Thyroid gland (tissue), 4 donors: ENCODE results near the gene NR2C1. TPM values are rescaled to one million over a fixed set of nuclear protein-coding genes. Genes with fewer than 3 reads are reported as not detected.
"Not testable (repeated sequence)": the region's sequence is repeated elsewhere in the genome, so short reads cannot be mapped to it uniquely, and the experiment has no call there.

Experiments used
- DNase-seq, 2 donors: peaks; one replicate each; pipeline ENCODE4 v3.0.0-alpha.2; 2019
- H3K27ac ChIP-seq, 3 donors: fragments of 200-600 bp; sonication (generic); 1 replicate in 2 of 3; 2 replicates in 1 of 3; pipeline ENCODE4 v1.5.1; 2016 to 2019; ENCODE audit warnings: mild to moderate bottlenecking in 1 of 3, moderate library complexity in 1 of 3
- H3K27me3 ChIP-seq: fragments of 200-600 bp; sonication (generic); one replicate; pipeline ENCODE4 v1.5.1; 2019
- H3K36me3 ChIP-seq, 2 donors: fragments of 200-600 bp; sonication (generic); one replicate each; pipeline ENCODE4 v1.5.1; 2016 to 2019
- H3K4me1 ChIP-seq, 2 donors: fragments of 200-600 bp; sonication (generic); one replicate each; pipeline ENCODE4 v1.5.1; 2017 to 2019
- H3K4me3 ChIP-seq, 3 donors: fragments of 200-600 bp; sonication (generic); replicated peaks in 1 of 3; 1 replicate in 2 of 3; 2 replicates in 1 of 3; pipeline ENCODE4 v1.5.1; 2016; ENCODE audit warnings: mild to moderate bottlenecking in 1 of 3
- H3K9me3 ChIP-seq: fragments of 200-600 bp; sonication (generic); one replicate; pipeline ENCODE4 v1.5.1; 2017
- CTCF ChIP-seq, 6 experiments: fragments of 200-600 bp in 3 of 6; fragments of 450-650 bp in 3 of 6; sonication (generic) in 3 of 6; IDR thresholded peaks; one replicate each; pipeline ENCODE4 v1.5.1; 2016 to 2019; ENCODE audit warnings: antibody characterized with exemption in 6 of 6, mild to moderate bottlenecking in 2 of 6, inconsistent platforms in 1 of 6, moderate library complexity in 1 of 6
- POLR2A ChIP-seq, 2 donors: fragments of 450-650 bp; IDR thresholded peaks; one replicate each; pipeline ENCODE4 v1.6.1; 2017; ENCODE audit warnings: antibody characterized with exemption in 2 of 2, mild to moderate bottlenecking in 2 of 2, moderate library complexity in 1 of 2
- WGBS, 2 donors: methylation state at CpG; one replicate each; pipeline ENCODE4 v1.1.5; 2017; 5-methylcytosine and 5-hydroxymethylcytosine counted together
- intact Hi-C: fragments of 100-400 bp; cut with DNase I; formaldehyde crosslinking; loops from one replicate; pipeline ENCODE4 v1.15.1; 2023
- total RNA-seq, 4 donors: library from RNA; depleted of rRNA; stranded (reverse); fragments of >200 nt; gene quantifications; one replicate each; pipeline ENCODE4 v1.2.3, GENCODE V29; 2016

The NR2C1 gene
- total RNA-seq, 4 donors from 2014 or later, result 69.6 to 248 (median 103) TPM

- H3K27me3 ChIP-seq, result no peaks in the 10 kb centered on the region
- no peak for DNase-seq
- no peaks in the 10 kb centered on the region for H3K9me3 ChIP-seq
- intact Hi-C loops, result no loop called here
- H3K4me1 ChIP-seq, result peaks cover 6 to 21% of the 10 kb centered on the region in 2 donors
- peaks cover 0 to 8% of the 10 kb centered on the region in 2 donors for H3K36me3 ChIP-seq
- peak overlapping the region in 2 of 3 donors; percentile 75 to 79 for H3K27ac ChIP-seq
- TF ChIP-seq POLR2A (IDR thresholded peaks at IDR 0.05), result no peak
- no peak for TF ChIP-seq CTCF (IDR thresholded peaks at IDR 0.05)
- WGBS, 2 donors, result 24 to 29% methylated on average over 3 of the region's 3 CpGs
- H3K4me3 ChIP-seq, result peak overlapping the region; percentile 60 to 66 (median 66)
Measured at GRCh38 chr12:95002754-95003153, 70.7 kb downstream of the NR2C1 start.

DNA sequence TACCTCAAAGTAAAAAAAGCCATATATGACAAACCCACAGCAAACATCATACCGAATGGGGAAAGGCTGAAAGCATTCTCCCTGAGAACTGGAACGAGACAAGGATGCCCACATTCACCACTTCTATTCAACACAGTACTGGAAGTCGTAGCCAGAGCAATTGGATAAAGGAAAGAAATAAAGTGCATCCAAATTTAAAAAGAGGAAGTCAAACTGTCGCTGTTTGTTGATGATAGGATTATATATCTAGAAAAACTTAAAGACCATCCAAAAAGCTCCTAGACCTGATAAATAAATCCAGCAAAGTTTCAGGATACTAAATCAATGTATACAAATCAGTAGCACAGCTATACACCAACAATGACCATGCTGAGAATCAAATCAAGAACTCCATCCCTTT, 75.1 kb downstream of the NR2C1 start:
- no peak for DNase-seq
- 74 to 75% methylated on average over 4 of the region's 4 CpGs for WGBS, 2 donors
- Histone ChIP-seq H3K27ac (no peak overlapping the region), H3K4me1 (peaks cover 6 to 15% of the 10 kb centered on the region in 2 donors), H3K27me3 (no peaks in the 10 kb centered on the region), H3K4me3 (no peak overlapping the region), H3K9me3 (no peaks in the 10 kb centered on the region), H3K36me3 (peaks cover 3 to 8% of the 10 kb centered on the region in 2 donors)
- no peak for TF ChIP-seq CTCF (IDR thresholded peaks at IDR 0.05)
- no peak for TF ChIP-seq POLR2A (IDR thresholded peaks at IDR 0.05)
- intact Hi-C loops, result no loop called here

DNA sequence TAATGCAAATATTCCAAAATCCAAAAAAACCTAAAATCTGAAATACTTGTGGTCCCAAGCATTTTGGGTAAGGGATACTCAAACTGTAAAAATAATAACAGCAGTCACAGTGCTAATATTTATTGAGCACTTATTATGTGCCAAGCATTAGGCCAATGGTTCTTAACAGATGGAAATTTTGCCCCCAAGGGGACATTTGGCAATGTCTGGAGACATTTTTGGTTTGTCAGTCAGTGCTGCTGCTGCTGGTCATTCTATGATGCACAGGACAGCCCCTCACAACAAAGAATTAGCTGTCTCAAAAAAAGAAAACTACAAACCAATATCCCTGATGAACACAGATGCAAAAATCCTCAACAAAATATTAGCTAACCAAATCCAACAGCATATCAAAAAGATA, 75.7 kb downstream of the NR2C1 start:
- H3K27ac ChIP-seq, result no peak overlapping the region
- H3K9me3 ChIP-seq, result no peaks in the 10 kb centered on the region
- no peak for DNase-seq
- peaks cover 6 to 8% of the 10 kb centered on the region in 2 donors for H3K36me3 ChIP-seq
- TF ChIP-seq POLR2A (IDR thresholded peaks at IDR 0.05) (no peak), CTCF (IDR thresholded peaks at IDR 0.05) (no peak)
- H3K27me3 ChIP-seq, result no peaks in the 10 kb centered on the region
- no peak overlapping the region for H3K4me3 ChIP-seq
- intact Hi-C loops, result no loop called here
- H3K4me1 ChIP-seq, result peaks cover 2 to 13% of the 10 kb centered on the region in 2 donors

GRCh38 chr12:94997061-94997460, 76.4 kb downstream of the NR2C1 start:
- TF ChIP-seq CTCF (IDR thresholded peaks at IDR 0.05) (no peak), POLR2A (IDR thresholded peaks at IDR 0.05) (no peak)
- DNase-seq, result no peak
- Histone ChIP-seq H3K9me3 (no peaks in the 10 kb centered on the region), H3K4me1 (peaks cover 0 to 10% of the 10 kb centered on the region in 2 donors), H3K27ac (no peak overlapping the region), H3K36me3 (peaks cover 8 to 10% of the 10 kb centered on the region in 2 donors), H3K27me3 (no peaks in the 10 kb centered on the region), H3K4me3 (no peak overlapping the region)
- WGBS, 2 donors, result 92 to 95% methylated on average over 6 of the region's 6 CpGs
- intact Hi-C loops, result no loop called here

DNA sequence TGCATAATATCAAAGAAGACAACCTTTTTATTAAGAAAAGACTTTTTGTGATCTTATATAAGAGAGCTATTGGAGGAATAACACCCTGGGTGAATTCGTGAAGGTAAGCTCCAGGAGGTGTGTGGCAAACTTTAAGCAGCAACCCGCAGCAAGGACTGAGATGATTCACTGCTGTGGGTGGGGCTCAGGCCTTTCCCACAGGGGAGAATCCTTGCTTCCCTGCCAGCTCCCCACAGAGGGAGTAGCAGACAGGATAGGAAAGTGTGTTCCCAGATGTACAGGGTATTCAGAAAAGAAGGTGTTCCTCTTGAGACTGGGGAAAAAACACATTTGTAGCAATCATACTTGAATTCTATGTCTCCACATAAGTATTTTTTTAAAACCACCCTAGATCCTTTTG, 79.1 kb downstream of the NR2C1 start:
- intact Hi-C loops, result no loop called here
- DNase-seq, result no peak
- TF ChIP-seq CTCF (IDR thresholded peaks at IDR 0.05) (no peak), POLR2A (IDR thresholded peaks at IDR 0.05) (no peak)
- Histone ChIP-seq H3K27me3 (no peaks in the 10 kb centered on the region), H3K27ac (no peak overlapping the region), H3K36me3 (peaks cover 0 to 10% of the 10 kb centered on the region in 2 donors), H3K9me3 (no peaks in the 10 kb centered on the region), H3K4me3 (no peak overlapping the region), H3K4me1 (no peaks in the 10 kb centered on the region)
- 82 to 90% methylated on average over 2 of the region's 2 CpGs for WGBS, 2 donors

DNA sequence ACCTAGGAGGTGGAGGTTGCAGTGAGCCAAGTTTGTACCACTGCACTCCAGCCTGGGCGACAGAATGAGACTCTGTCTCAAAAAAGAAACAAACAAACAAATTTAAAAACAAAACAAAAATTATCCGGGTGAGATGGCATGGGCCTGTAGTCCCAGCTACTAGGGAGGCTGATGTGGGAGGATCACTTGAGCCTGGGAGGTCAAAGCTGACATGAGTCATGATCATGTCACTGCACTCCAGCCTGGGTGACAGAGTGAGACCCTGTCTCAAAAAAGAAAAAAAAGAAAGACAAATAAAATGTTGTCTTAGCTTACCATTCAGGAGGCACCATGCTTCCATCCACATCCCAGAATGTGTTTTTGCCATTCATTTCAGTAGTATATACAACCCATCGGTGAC, 79.6 kb downstream of the NR2C1 start:
- H3K4me3 ChIP-seq, H3K27ac ChIP-seq, H3K36me3 ChIP-seq, intact Hi-C loops, H3K9me3 ChIP-seq, H3K27me3 ChIP-seq, DNase-seq, H3K4me1 ChIP-seq: not testable (repeated sequence)
- 71 to 76% methylated on average over 3 of the region's 3 CpGs for WGBS, 2 donors
